GM21528 (cell line): ENCODE results near the gene ATP11B.
"Not testable (repeated sequence)": the region's sequence is repeated elsewhere in the genome, so short reads cannot be mapped to it uniquely, and the experiment has no call there.

ENCODE experiments used
- ATAC-seq: cut with Tn5 transposase; IDR thresholded peaks from one replicate; pipeline ENCODE4 v1.9.1; 2021; ENCODE audit warnings: mild to moderate bottlenecking, moderate library complexity; ENCODE audit not compliant: unreplicated experiment, low FRiP score

ATP11B gene

DNA sequence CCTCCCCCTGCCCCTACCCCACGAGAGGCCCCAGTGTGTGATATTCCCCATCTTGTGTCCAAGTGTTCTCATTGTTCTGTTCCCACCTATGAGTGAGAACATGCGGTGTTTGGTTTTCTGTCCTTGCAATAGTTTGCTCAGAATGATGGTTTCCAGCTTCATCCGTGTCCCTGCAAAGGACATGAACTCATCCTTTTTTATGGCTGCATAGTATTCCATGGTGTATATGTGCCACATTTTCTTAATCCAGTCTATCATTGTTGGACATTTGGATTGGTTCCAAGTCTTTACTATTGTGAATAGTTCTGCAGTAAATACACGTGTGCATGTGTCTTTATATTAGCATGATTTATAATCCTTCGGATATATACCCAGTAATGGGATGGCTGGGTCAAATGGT is 29.0 kb downstream of the ATP11B start:
- ATAC-seq = not testable (repeated sequence)

- no peak for ATAC-seq
Measured at GRCh38 chr3:182824957-182825356, 31.7 kb downstream of the ATP11B start.

GRCh38 chr3:182829761-182830405 is 36.6 kb downstream of the ATP11B start:
- no peak for ATAC-seq

DNA sequence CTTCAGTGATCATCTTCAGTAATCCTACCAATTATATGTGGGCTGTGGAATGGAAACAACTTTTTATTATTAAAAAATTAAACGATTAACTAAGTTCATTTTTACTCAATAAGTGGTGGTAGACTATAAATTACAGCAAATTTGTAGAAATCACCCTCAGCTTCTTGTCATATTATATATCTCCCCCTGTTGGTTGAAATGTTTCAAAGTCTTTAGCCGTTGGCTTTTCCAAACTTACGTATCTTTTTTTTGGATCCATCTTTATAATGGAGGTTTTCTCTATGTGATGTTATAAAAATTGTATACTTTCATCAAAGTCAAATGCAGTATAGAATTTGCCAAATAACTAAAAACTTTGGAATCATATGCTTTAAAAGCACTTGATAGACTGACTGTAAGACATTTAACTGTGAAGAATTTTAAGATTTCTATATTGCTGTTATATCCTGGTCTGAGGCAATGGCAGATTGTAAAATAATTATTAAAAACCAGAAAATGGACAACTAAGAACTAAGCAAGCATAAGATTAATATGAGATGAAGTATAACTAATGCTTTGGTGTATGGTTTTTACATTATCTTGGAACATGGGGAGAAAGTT is 44.7 kb downstream of the ATP11B start:
- no peak for ATAC-seq

GRCh38 chr3:182843478-182843877 is 50.2 kb downstream of the ATP11B start:
- ATAC-seq = no peak

DNA sequence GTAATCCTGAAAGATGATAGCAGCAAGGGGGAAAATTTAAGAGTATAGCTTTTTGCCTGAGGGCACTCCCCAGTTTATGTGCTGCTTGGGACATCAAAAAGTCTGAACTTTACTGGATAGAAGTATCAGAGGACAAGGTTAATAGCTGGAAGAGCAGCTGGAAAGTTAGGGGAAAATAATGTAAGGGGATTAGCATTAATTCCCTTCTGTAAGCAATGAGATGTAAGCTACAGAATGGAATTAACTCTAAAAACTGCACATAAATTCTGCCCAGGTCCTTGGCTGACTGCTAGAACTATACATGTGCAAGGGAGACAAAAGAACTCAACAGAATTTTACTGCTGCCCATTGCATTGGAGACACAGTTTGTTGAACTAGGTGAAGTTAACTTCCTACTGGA is 55.6 kb downstream of the ATP11B start:
- ATAC-seq = no peak

GRCh38 chr3:182855076-182855475 is 61.8 kb downstream of the ATP11B start:
- no peak for ATAC-seq

- ATAC-seq = no peak
Measured at GRCh38 chr3:182861348-182861747, 68.0 kb downstream of the ATP11B start.

DNA sequence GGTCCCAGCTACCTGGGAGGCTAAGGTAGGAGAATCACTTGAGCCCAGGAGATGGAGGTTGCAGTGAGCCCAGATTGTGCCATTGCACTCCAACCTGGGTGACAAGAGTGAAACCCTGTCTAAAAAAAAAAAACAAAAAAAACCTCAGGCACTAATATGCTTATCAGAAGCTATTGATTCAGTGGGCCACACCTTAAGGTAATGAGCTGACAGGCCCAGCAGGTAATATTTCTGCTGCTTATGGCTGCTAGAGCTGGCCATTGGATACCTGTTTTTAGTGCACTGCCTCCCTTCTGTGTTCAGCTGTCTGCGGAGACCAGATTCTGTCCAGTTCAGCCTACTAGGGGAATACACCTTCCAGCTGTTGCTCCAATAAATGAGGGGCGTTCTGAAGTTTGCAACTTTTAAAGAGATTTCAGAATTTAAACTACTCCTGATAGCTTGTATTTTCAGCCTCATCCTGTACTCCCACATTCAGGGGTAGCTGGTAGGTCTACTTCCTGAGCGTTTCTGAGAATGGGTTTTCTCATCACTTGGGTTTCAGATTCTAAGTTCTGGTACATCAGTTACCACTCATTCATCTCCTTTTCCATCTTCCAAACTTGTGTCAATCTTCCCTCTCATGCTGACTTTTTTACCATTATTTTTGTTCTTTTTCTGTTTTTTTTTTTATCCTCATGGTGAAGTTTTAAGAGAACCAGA is 69.0 kb downstream of the ATP11B start:
- no peak for ATAC-seq

GRCh38 chr3:182869059-182869458 is 75.8 kb downstream of the ATP11B start:
- no peak for ATAC-seq

- not testable (repeated sequence) for ATAC-seq
Measured at GRCh38 chr3:182870917-182871316, 77.6 kb downstream of the ATP11B start.

GRCh38 chr3:182879031-182879611 is 85.8 kb downstream of the ATP11B start:
- no peak for ATAC-seq

- no peak for ATAC-seq
Measured at GRCh38 chr3:182886497-182886896, 93.2 kb downstream of the ATP11B start.

- ATAC-seq = no peak
Measured at GRCh38 chr3:182889948-182890629, 96.8 kb downstream of the ATP11B start.

DNA sequence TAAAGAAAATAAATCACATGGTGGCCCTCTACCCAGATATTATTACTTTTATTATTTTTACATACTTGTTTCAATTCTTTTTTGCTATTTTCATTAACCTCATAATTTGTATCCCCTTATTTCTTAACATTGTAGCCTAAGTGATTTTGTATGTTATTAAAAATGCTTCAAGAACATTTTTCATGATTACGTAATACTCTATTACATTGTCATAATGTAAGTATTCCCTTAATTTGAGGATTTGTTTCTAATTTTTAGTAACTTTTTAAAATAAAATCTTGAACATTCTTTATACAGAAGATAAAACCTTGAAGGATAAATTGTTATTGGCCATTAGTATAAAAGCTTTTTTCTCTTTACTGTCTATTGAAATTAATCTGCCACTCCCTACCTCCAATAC is 98.1 kb downstream of the ATP11B start:
- ATAC-seq = no peak

DNA sequence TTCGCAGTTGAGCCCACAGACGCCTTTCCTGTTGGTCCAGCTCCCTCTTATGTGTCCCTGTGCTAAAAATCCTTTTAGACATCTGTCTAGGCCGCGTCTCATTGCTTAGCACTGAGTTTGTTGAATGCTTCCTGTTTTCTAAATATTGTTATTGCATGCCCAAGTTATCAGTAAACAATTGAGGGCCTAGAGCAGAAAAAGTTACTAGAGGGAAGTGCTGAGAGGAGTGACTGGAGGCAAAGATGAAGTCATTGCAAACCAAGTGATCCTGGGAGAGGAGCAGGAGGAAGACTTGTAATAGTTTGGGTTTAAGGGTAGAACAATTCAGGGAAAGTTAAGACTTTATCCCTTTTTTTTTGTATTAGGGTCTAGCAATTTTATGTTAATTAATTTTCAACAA is 98.9 kb downstream of the ATP11B start:
- no peak for ATAC-seq

- ATAC-seq = no peak
Measured at GRCh38 chr3:182895513-182896112, 102.3 kb downstream of the ATP11B start.

- no peak for ATAC-seq
Measured at GRCh38 chr3:182896553-182896952, 103.2 kb downstream of the ATP11B start.

DNA sequence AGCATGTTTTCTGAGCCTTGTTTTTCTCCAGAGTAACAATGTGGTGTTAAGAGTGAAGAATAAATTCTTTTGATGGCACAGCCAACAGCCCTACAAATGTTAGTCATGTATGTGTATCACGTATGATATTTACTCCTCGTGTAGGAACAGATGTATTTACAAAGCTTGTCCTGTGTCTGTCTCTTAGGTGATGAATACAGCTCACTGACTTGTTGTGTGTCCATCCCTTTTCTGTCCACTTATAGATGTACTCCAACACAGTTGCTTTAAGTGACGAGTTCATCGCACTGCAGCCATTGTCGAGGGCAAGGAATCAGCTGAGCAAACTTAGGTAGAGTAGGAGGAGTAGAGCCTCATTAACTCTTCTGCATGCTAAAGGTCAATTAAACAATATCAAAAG is 108.9 kb downstream of the ATP11B start:
- ATAC-seq = no peak

GRCh38 chr3:182904164-182904563 is 110.9 kb downstream of the ATP11B start:
- ATAC-seq = no peak

DNA sequence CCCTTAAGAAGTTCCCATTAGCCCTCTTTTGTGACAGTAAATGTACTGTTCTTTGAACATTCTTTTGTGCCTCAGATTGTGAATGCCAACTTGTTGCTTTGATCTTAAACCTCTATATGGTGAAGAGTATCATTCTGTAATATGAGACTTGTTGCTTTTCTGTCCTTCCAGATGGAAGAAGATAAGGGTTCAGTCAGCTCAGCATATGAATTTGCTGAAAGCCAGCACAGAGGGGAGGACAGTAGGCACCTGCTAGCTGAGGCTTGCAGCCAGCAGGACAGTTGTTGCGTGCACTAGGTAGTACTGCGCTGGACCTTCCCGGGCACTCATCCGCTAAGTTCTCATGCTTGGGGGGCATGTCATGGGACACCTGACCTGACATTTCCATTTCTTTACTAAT is 112.3 kb downstream of the ATP11B start:
- no peak for ATAC-seq
